HG03575 (cell line): ENCODE data around the gene PLPP7.

Experiments
- ATAC-seq: cut with Tn5 transposase; IDR thresholded peaks from one replicate; pipeline ENCODE4 v1.9.1; 2021; ENCODE audit not compliant: unreplicated experiment, insufficient number of reproducible peaks, low FRiP score; ENCODE audit errors: extremely low read depth

The PLPP7 gene

GRCh38 chr9:131299346-131299960, 9.9 kb downstream of the PLPP7 start:
- ATAC-seq = no peak

- no peak for ATAC-seq
Observed at GRCh38 chr9:131299961-131300347, 10.4 kb downstream of the PLPP7 start.

GRCh38 chr9:131300444-131300843, 10.9 kb downstream of the PLPP7 start:
- ATAC-seq = no peak

- ATAC-seq = no peak
Observed at GRCh38 chr9:131302244-131303075, 12.9 kb downstream of the PLPP7 start.

GRCh38 chr9:131303381-131304321, 14.1 kb downstream of the PLPP7 start:
- no peak for ATAC-seq

GRCh38 chr9:131304676-131305355, 15.3 kb downstream of the PLPP7 start:
- no peak for ATAC-seq

- no peak for ATAC-seq
Observed at GRCh38 chr9:131306397-131307004, 17.0 kb downstream of the PLPP7 start.

GRCh38 chr9:131307974-131308373, 18.5 kb downstream of the PLPP7 start:
- no peak for ATAC-seq

- ATAC-seq = no peak
Observed at GRCh38 chr9:131308452-131308851, 18.9 kb downstream of the PLPP7 start.

- no peak for ATAC-seq
Observed at GRCh38 chr9:131308906-131309529, 19.5 kb downstream of the PLPP7 start.

GRCh38 chr9:131309530-131310276, 20.2 kb downstream of the PLPP7 start:
- ATAC-seq = no peak

GRCh38 chr9:131310833-131311554, 21.5 kb downstream of the PLPP7 start:
- no peak for ATAC-seq

- no peak for ATAC-seq
Observed at GRCh38 chr9:131312246-131312645, 22.7 kb downstream of the PLPP7 start.

GRCh38 chr9:131312822-131313770, 23.6 kb downstream of the PLPP7 start:
- no peak for ATAC-seq

- no peak for ATAC-seq
Observed at GRCh38 chr9:131318231-131319085, 28.9 kb downstream of the PLPP7 start.
